NB4 (cell line): Measurements from ENCODE around the gene MT4.
A peak's percentile ranks its signal among the peaks of the same experiment; 100 is the strongest.

Experiments used
- DNase-seq: peaks from one replicate; pipeline ENCODE4 v3.0.0; 2010; ENCODE audit warnings: low read depth
- H3K4me3 ChIP-seq: one replicate; pipeline ENCODE4 v1.5.1; 2011; ENCODE audit warnings: mild to moderate bottlenecking, low read depth, low read length, moderate library complexity
- CTCF ChIP-seq: IDR thresholded peaks from one replicate; pipeline ENCODE4 v1.5.1; 2012; ENCODE audit warnings: low read depth, low read length
- MAX ChIP-seq: IDR thresholded peaks from 2 replicates; pipeline ENCODE4 v1.6.1; 2011; ENCODE audit warnings: low read depth, low read length
- MYC ChIP-seq: IDR thresholded peaks from 2 replicates; pipeline ENCODE4 v1.6.1; 2011; ENCODE audit warnings: low read depth, low read length
- POLR2A ChIP-seq: IDR thresholded peaks from 2 replicates; pipeline ENCODE4 v1.6.1; 2011; ENCODE audit warnings: mild to moderate bottlenecking; ENCODE audit not compliant: insufficient read length; ENCODE audit errors: extremely low read depth

MT4 gene

DNA sequence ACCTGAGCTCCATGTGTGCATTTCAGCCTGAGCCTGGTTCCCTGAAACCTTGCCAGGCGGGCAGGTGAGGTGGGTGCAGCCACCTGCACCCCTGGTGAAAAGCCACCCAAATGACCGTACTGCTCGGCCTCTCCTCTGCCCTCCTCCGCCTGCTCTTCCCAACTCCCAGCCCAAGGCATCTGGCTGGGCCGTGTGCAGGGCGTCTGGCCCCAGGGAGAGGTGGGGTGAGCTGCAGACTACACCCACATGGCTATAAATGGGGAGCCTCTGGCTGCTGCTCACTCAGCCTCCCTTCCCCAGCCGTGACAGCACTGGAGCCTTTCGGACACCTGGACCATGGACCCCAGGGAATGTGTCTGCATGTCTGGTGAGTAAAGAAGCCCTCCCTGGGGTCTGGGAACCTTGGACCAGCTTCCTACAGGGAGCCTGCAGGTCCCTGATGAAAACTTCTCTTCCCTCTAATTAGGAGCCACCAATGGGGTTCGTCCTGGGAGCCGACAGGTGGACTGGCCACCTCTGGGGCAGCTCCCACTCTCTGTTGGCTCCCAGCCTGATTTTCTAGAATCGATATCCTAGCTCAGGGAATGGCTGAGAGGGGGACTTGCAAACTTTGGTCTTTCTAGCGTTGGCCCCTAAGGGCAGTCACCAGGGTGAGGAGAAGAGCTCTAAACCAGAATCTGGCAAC, at the start of gene MT4:
TSS of gene MT4 (plus strand) at position 281 of the 685 bp plus-strand sequence. CDS start at position 337, 56 bp downstream.
- no peak within 1 kb of the TSS for H3K4me3 ChIP-seq
- TF ChIP-seq CTCF (no peak), MAX (no peak), MYC (no peak), POLR2A (no peak)
- no peak for DNase-seq

- no peak overlapping the region for H3K4me3 ChIP-seq
- TF ChIP-seq MYC, result no peak
- TF ChIP-seq POLR2A, result no peak
- no peak for TF ChIP-seq MAX
- no peak for TF ChIP-seq CTCF
- no peak for DNase-seq
Observed at GRCh38 chr16:56515665-56516064, 49.2 kb upstream of the MT4 start.

DNA sequence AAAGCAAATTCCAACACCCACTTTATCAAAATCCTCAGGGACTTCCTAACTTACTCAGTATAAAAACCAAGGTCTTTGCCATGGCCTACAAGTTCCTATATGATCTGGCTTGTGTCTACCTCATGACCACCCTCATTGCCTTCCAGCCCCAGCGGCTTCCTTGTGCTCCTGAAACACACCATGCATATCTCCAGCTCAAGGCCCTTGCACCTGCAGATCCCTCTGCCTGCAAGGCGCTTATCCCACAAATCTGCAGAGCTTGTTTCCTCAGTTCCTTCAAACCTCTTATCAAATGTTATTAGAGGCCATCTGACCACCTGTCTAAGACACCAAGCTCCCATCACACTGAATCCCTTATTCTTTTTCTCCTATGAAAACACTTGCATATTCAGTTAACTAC, 47.7 kb upstream of the MT4 start:
- no peak overlapping the region for H3K4me3 ChIP-seq
- no peak for DNase-seq
- TF ChIP-seq POLR2A, result no peak
- no peak for TF ChIP-seq CTCF
- TF ChIP-seq MYC, result no peak
- TF ChIP-seq MAX, result no peak

- H3K4me3 ChIP-seq, result no peak overlapping the region
- no peak for TF ChIP-seq MAX
- no peak for TF ChIP-seq CTCF
- no peak for TF ChIP-seq MYC
- no peak for TF ChIP-seq POLR2A
- no peak for DNase-seq
Observed at GRCh38 chr16:56518425-56518824, 46.4 kb upstream of the MT4 start.

- H3K4me3 ChIP-seq, result peak within 1 kb of the TSS; percentile 57
- TF ChIP-seq MAX, result no peak
- TF ChIP-seq POLR2A, result peak; percentile 65
- TF ChIP-seq MYC, result peak; percentile 27; the same call in 1 of the 2 replicates
- TF ChIP-seq CTCF, result no peak
- DNase-seq, result peak; percentile 92
Observed at GRCh38 chr16:56519459-56520250, 45.2 kb upstream of the MT4 start, which contains the start of gene BBS2. Gene BBS2 (minus strand): TSS chr16:56520024. CDS start chr16:56519862, 162 bp downstream.
